GM19372 (cell line): Measurements from ENCODE around the gene MAML3.
"Not testable (repeated sequence)": the region's sequence is repeated elsewhere in the genome, so short reads cannot be mapped to it uniquely, and the experiment has no call there.

Source experiments
- ATAC-seq: cut with Tn5 transposase; IDR thresholded peaks from one replicate; pipeline ENCODE4 v1.9.1; 2021; ENCODE audit warnings: mild to moderate bottlenecking, low read depth, moderate library complexity; ENCODE audit not compliant: unreplicated experiment

The MAML3 gene

DNA sequence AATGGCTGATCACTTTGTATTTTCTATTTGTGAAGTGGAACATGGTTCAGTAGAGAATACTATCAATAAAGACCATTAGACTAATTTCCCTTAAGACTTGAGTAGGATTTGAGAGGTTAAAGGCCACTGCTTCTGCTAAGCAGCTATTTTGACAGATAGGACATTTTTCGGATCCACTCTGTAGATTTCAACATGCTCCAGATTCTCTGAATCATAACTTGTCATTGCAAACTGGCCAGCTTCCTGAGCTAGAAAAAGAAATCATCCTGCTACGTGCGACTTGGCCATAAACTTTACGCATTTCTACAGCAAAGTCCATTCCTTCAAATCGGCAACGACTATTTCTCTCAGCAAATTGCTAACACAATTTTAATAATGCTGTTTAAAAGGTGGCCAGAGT is 433.2 kb downstream of the MAML3 start:
- ATAC-seq, result no peak

- ATAC-seq, result no peak
These were observed 434.4 kb downstream of the MAML3 start for GRCh38 chr4:139719381-139720101.

DNA sequence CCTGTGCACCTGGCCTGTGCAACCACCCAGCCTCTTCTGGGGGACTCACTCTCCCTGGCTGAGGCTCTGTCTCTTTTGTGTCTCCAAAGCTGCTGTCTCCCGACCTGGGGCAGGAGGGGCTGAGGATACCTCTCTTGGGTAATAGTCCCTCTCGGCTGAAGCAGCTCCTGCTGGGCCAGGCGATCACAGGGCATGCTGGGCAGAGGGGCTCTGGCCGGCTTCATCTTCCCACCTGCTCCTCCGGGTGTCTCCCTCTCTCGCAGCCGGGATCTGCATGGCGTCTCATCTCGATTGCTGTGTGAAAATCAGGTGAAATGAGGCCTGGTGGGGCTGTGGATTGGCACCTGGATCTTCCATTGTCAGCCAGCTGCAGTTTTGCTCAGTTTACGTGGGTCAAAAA is 435.2 kb downstream of the MAML3 start:
- no peak for ATAC-seq

DNA sequence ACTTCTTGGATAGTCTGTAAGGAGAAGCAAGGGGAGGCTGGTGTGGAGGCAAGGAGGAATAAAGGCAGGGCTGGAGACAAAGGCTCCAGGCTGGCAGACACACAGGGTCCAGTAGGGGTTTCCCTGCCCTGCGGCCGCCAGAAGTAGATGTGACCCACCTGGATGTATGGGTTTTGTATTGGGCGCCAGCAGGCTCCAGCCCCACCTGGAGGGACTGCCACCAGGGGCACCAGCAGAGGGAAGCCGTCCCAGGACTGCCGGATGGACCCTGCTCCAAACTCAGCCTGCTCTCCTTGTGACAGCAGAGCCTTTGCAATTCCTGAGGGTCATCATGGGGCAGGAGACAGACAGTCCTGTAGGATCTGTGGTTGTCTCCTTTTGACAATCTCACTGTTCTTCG is 435.6 kb downstream of the MAML3 start:
- no peak for ATAC-seq

DNA sequence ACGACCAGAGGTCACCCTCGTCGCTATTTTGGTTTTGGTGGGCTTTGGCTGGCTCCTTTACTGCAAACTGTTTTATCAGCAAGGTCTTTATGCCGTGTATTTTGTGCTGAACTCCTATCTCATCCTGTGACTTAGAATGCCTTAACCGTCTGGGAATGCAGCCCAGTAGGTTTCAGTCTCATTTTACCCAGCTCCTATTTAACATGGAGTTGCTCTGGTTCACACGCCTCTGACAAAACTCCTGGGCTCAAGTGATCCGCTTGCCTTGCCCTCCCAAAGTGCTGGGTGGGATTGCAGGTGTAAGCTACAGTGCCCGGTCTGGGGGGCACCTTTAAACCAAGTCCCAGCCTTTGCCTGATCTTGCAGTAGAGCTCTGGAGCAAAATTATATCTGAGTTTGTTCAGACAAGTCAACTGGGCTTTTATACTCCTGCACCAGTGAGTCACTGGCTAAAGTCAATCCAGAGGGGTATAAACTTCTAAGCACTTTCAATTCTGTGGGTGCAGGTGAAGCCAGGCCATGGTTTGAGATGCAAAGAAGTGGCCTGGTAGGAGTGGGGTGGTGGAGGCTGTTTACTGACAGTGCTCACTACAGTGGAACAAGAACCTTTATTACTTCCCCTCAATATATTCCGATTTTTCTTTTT is 438.1 kb downstream of the MAML3 start:
- no peak for ATAC-seq

- no peak for ATAC-seq
These were observed 441.1 kb downstream of the MAML3 start for GRCh38 chr4:139712882-139713281.

DNA sequence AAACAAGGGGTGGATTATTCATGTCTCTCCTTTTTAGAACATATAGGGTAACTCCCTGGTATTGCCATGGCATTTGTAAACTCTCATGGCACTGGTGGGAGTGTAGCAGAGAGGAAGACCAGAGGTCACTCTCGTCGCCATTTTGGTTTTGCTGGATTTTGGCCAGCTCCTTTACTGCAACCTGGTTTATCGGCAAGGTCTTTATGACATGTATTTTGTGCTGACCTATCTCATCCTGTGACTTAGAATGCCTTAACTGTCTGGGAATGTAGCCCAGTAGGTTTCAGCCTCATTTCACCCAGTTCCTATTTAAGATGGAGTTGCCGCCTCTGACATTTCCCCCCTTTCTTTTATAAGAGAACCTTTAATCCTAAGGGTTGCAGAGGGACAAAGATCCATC is 442.5 kb downstream of the MAML3 start:
- no peak for ATAC-seq

DNA sequence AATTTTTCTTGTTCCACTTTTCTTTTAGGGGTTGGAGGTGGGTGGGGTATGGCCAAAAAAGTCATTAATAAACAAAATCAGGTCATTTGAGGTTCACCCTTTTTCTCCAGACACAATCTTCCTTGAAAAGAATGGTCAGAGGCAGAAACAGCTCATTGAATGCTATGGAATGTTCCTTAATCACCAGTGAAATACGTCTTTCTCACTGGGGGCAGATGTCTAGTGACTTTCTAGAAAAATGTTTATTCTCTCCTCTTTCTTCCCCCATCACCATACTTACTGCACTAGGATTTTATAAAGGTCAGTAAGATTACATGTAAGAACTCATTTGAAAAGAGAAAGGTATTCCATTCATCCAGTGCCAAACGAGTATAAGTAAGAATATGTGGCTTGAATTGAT is 443.9 kb downstream of the MAML3 start:
- no peak for ATAC-seq

GRCh38 chr4:139709660-139710059 is 444.3 kb downstream of the MAML3 start:
- no peak for ATAC-seq

DNA sequence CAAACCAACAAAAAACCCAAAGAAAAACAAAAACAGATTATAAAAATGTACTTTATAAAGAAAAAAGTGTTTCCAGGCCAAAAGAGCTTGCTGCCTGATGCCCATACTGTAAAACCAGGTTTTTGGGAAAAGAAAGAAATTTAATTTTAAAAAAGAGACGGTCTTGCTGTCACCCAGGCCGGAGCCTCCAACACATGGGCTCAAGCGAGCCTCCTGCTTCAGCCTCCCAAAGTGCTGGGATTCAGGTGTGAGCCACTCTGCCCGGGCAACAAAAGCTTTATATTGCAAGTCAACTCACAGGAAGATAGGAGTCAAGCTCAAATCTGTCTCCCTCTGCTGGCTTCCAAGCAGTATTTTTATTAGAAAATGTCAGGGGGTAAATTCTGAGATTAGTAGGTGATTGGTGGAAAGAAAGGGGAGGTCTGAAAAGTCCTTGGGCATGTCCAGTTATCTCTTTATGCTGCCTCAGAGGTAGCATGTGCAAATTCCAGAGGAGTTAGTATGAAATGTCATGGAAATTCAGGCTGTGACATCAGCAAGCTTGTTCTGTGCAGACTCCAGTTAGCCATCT is 449.0 kb downstream of the MAML3 start:
- ATAC-seq, result no peak

GRCh38 chr4:139700568-139700967 is 453.4 kb downstream of the MAML3 start:
- ATAC-seq, result no peak

GRCh38 chr4:139698167-139698925 is 455.6 kb downstream of the MAML3 start:
- ATAC-seq, result not testable (repeated sequence)

DNA sequence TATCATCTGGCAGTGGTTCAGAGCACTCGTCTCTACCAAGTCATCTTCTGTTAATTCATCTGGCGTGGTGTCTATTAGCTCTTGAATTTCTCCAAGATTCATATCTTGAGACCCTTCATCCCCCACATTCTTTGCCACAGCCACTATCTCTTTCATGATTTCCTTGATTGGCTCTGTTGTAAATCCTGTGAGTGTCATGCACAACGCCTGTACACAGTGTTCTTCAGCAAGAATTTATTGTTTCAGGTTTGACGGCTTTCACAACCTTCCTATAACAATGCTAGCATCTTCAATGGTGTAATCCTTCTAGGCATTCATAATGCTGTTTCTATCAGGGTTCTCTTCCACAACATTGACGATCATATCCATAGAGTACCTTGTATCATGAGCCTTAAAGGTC is 457.5 kb downstream of the MAML3 start:
- ATAC-seq, result no peak

DNA sequence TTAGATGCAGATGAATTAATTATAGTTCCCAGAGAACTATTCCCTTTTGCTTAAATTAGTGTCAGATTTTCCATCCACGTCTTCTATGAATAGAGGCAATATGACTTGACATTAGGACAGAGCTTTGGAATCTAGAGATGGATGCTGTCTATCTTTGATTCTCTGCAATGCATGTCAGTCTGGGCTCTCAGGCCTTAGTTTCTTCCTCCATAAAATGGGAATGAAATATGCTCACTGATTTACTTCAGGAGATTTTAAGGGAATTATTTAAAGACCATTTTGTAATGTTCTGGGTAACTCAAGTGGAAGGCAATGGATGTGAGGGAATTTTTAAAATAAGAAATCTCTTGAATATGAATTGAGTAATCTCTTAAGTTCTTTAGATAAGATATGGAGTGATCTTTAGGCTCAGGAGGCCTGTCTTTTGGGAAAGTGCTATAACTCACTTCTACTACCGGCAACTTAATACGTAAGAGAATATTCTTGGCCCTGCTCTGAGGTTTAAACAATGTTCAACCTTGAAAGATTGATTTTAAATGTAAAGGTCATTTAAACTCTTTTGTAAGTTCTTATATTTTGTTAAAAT is 459.4 kb downstream of the MAML3 start:
- no peak for ATAC-seq

- no peak for ATAC-seq
These were observed 461.5 kb downstream of the MAML3 start for GRCh38 chr4:139692309-139693012.

- no peak for ATAC-seq
These were observed 463.6 kb downstream of the MAML3 start for GRCh38 chr4:139690419-139690818.

DNA sequence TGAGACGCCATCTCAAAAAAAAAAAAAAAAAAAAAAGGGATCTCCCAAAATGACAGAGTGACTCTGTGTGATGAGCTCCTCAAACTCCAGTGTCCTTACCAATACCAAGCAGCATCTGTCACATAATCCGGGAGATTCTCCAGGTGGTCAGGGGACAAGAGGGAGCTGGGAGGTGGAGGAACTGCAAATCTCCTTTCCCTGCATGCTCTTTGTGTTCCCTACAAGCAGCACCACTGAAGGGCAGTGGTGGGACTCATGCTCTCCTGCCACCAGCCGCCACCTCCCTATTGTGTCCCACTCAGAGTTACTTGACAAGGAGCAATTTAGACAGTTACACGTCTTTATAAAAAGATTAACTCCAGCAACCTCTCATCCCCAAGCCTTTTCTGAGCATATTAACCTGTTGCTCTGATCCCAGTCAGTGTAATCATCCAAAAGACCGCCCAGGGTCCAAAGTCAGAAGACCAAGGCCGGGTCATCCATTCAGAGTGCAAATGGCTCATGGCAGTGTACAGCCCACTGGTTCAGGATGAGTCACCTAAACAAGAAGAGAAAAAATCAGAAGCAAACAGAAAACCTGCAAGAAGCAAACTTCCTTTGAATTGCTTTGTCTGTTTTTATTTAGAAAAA is 464.8 kb downstream of the MAML3 start:
- ATAC-seq, result no peak

GRCh38 chr4:139686988-139687387 is 467.0 kb downstream of the MAML3 start:
- no peak for ATAC-seq

DNA sequence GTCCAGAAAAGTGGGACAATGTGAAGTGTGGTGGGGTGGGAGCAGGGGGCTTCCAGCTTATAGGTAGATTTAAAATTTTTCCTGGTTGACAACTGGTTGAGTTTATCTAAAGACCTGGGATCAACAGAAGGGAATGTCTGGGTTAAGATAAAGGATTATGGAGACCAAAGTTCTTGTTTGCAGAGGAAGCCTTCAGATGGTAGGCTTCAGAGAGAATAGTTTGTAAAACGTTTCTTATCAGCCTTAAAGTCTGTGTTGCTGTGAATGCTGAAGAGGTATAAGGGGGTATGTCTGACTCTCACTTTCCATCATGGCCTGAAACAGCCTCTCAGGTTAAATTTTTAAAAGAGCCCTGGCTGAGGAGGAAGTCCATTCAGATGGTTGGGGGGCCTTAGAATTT is 467.9 kb downstream of the MAML3 start:
- no peak for ATAC-seq

- no peak for ATAC-seq
These were observed 468.8 kb downstream of the MAML3 start for GRCh38 chr4:139685180-139685579.
